Panc1 (cell line): ENCODE measurements around the gene NUP37. TPM values are rescaled to one million over a fixed set of nuclear protein-coding genes. Genes with fewer than 3 reads are reported as not detected.
"Not testable (repeated sequence)": the region's sequence is repeated elsewhere in the genome, so short reads cannot be mapped to it uniquely, and the experiment has no call there.

ENCODE experiments used
- ATAC-seq: fragments of 200-7000 bp; cut with Tn5 transposase; 2 replicates; pipeline ENCODE4 v1.9.1; 2020; ENCODE audit warnings: mild to moderate bottlenecking, moderate library complexity
- BruUV-seq: library from RNA; stranded (reverse); fragments of 400-500 nt; replicated peaks from 2 replicates; lab custom pipeline; 2021; lab: Mats Ljungman, UMichigan
- CTCF ChIA-PET: fragments of 300-600 bp; sonication (Branson Sonifier 250); formaldehyde crosslinking; loops from one replicate; lab custom pipeline; 2022; ENCODE audit warnings: antibody characterized with exemption; lab: Charles Lee
- POLR2A ChIA-PET: fragments of 300-600 bp; sonication (Branson Sonifier 250); formaldehyde crosslinking; loops from one replicate; lab custom pipeline; 2022; ENCODE audit warnings: antibody characterized with exemption; lab: Charles Lee
- DNase-seq: peaks from one replicate; pipeline ENCODE4 v3.0.0-alpha.2; 2010; ENCODE audit warnings: low read depth, low spot score
- H3K27ac ChIP-seq: 2 replicates; pipeline ENCODE4 v1.5.1; 2011; ENCODE audit warnings: mild to moderate bottlenecking, low read length, inconsistent platforms
- H3K27me3 ChIP-seq: fragments of 200-500 bp; sonication (Bioruptor generic); 2 replicates; pipeline ENCODE4 v1.6.0; 2014; ENCODE audit warnings: low read length, inconsistent platforms; ENCODE audit not compliant: control insufficient read depth, insufficient read depth
- H3K36me3 ChIP-seq: fragments of 200-500 bp; sonication (Bioruptor generic); 2 replicates; pipeline ENCODE4 v1.5.1; 2014; ENCODE audit warnings: inconsistent platforms, mild to moderate bottlenecking, low read length, moderate library complexity; ENCODE audit not compliant: control insufficient read depth, insufficient read depth
- H3K4me1 ChIP-seq: 2 replicates; pipeline ENCODE4 v1.5.1; 2011; ENCODE audit warnings: inconsistent platforms, mild to moderate bottlenecking, low read length, moderate library complexity; ENCODE audit not compliant: control insufficient read depth, insufficient read depth
- H3K4me3 ChIP-seq, 2 experiments: 2 replicates each; pipeline ENCODE4 v1.5.1; 2011 to 2012; ENCODE audit warnings: low read depth in 2 of 2, low read length in 2 of 2, mild to moderate bottlenecking in 2 of 2, inconsistent platforms in 1 of 2, moderate library complexity in 1 of 2
- H3K9me3 ChIP-seq: fragments of 200-500 bp; sonication (Bioruptor generic); 2 replicates; pipeline ENCODE4 v1.5.1; 2014; ENCODE audit warnings: low read depth, mild to moderate bottlenecking, inconsistent platforms, low read length, moderate library complexity; ENCODE audit not compliant: control insufficient read depth, insufficient read depth
- POLR2AphosphoS5 ChIP-seq: IDR thresholded peaks from 2 replicates; pipeline ENCODE4 v1.6.1; 2012; ENCODE audit warnings: mild to moderate bottlenecking, low read depth, low read length, moderate library complexity
- TCF7L2 ChIP-seq: IDR thresholded peaks from 2 replicates; pipeline ENCODE4 v1.6.1; 2011; ENCODE audit warnings: mild to moderate bottlenecking, low read depth, low read length, inconsistent platforms
- in situ Hi-C: cut with HindIII; loops from 2 replicates; pipeline ENCODE4 v1.10.0; 2016; ENCODE audit warnings: low sequenced_read_pairs, low pct_unique_long_range_greater_than_20kb
- intact Hi-C: fragments of 100-400 bp; cut with micrococcal nuclease; formaldehyde crosslinking; loops from one replicate; pipeline ENCODE4 v1.10.0; 2022; ENCODE audit not compliant: unreplicated experiment
- total RNA-seq: library from RNA; stranded (reverse); gene quantifications from one replicate; pipeline ENCODE4 v1.2.1, GENCODE V29; 2021; ENCODE audit not compliant: unreplicated experiment
- TF ChIP-seq, protein P1 (sequence below), 2 experiments: IDR thresholded peaks; 2 replicates each; pipeline ENCODE4 v1.6.1; 2011 to 2012; ENCODE audit warnings: low read depth in 2 of 2, control low read depth in 1 of 2, low read length in 1 of 2, mild to moderate bottlenecking in 1 of 2, moderate library complexity in 1 of 2; ENCODE audit not compliant: insufficient read depth in 1 of 2
- TF ChIP-seq, protein P2 (sequence below): fragments of 450-650 bp; IDR thresholded peaks from 2 replicates; pipeline ENCODE4 v1.5.1; 2017; ENCODE audit warnings: mild to moderate bottlenecking

NUP37 gene
- total RNA-seq, 1 experiment from 2014 or later: 47.7 TPM

DNA sequence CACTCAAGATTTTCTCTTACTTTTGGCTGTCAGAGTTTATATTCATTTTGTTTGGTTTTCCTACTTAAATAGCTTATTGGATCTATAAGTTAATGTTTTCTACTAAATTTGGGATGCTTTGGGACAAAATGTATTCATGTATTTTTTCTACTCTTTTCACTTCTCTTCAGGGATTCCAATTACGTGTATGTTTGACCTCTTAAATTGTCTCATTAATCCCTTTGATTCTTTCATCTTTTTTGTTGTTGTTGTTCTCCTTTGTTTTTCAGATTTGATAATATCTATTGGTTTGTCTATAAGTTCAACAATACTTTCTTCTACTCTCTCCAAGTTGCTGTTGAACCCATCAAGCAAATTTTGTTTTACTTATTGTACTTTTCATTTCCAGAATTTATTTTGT, 43.5 kb upstream of the NUP37 start:
- BruUV-seq: no TSS peak

DNA sequence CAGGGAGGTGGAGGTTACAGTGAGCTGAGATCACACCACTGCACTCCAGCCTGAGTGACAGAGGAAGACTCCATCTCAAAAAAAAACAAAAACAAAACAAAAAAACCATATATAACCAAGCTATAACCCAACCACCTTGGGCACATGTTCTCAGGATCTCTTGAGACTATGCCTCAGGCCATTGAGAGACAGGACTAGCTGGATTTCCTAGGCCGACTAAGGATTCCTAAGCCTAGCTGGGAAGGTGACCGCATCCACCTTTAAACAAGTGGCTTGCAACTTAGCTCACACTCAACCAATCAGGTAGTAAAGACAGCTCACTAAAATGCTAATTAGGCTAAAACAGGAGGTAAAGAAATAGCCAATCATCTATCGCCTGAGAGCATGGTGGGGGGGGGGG, 35.3 kb upstream of the NUP37 start:
- intact Hi-C loops, H3K4me3 ChIP-seq, ATAC-seq, BruUV-seq, DNase-seq, H3K27me3 ChIP-seq, H3K27ac ChIP-seq, H3K9me3 ChIP-seq, H3K36me3 ChIP-seq, in situ Hi-C loops, POLR2A ChIA-PET, H3K4me1 ChIP-seq: not testable (repeated sequence)
- CTCF ChIA-PET: interaction anchor here (0.6 kb wide), 1 partner anchor 1471 kb away, joined by 4 read pairs; no protein-coding TSS in a partner anchor

More for the DNA sequence above, 43.5 kb upstream of the NUP37 start:
- ATAC-seq: no peak
- in situ Hi-C loops: no loop called here
- H3K27me3 ChIP-seq: no peaks in the 10 kb centered on the region
- TF ChIP-seq POLR2AphosphoS5 (no peak), TCF7L2 (no peak)
- TF ChIP-seq, protein P1, sequence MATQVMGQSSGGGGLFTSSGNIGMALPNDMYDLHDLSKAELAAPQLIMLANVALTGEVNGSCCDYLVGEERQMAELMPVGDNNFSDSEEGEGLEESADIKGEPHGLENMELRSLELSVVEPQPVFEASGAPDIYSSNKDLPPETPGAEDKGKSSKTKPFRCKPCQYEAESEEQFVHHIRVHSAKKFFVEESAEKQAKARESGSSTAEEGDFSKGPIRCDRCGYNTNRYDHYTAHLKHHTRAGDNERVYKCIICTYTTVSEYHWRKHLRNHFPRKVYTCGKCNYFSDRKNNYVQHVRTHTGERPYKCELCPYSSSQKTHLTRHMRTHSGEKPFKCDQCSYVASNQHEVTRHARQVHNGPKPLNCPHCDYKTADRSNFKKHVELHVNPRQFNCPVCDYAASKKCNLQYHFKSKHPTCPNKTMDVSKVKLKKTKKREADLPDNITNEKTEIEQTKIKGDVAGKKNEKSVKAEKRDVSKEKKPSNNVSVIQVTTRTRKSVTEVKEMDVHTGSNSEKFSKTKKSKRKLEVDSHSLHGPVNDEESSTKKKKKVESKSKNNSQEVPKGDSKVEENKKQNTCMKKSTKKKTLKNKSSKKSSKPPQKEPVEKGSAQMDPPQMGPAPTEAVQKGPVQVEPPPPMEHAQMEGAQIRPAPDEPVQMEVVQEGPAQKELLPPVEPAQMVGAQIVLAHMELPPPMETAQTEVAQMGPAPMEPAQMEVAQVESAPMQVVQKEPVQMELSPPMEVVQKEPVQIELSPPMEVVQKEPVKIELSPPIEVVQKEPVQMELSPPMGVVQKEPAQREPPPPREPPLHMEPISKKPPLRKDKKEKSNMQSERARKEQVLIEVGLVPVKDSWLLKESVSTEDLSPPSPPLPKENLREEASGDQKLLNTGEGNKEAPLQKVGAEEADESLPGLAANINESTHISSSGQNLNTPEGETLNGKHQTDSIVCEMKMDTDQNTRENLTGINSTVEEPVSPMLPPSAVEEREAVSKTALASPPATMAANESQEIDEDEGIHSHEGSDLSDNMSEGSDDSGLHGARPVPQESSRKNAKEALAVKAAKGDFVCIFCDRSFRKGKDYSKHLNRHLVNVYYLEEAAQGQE (IDR thresholded peaks at IDR 0.05; ENCODE audit: insufficient read depth in 1 of 2, low read depth in 2 of 2, low read length in 1 of 2): no peak
- TF ChIP-seq, protein P2, sequence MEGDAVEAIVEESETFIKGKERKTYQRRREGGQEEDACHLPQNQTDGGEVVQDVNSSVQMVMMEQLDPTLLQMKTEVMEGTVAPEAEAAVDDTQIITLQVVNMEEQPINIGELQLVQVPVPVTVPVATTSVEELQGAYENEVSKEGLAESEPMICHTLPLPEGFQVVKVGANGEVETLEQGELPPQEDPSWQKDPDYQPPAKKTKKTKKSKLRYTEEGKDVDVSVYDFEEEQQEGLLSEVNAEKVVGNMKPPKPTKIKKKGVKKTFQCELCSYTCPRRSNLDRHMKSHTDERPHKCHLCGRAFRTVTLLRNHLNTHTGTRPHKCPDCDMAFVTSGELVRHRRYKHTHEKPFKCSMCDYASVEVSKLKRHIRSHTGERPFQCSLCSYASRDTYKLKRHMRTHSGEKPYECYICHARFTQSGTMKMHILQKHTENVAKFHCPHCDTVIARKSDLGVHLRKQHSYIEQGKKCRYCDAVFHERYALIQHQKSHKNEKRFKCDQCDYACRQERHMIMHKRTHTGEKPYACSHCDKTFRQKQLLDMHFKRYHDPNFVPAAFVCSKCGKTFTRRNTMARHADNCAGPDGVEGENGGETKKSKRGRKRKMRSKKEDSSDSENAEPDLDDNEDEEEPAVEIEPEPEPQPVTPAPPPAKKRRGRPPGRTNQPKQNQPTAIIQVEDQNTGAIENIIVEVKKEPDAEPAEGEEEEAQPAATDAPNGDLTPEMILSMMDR: no peak
- POLR2A ChIA-PET: no interaction called here
- no peak overlapping the region for H3K4me3 ChIP-seq
- no peak overlapping the region for H3K27ac ChIP-seq
- intact Hi-C loops: loop anchor here (10.0 kb wide), 1 partner anchor 311 kb away; no protein-coding TSS in a partner anchor
- no peaks in the 10 kb centered on the region for H3K9me3 ChIP-seq
- H3K4me1 ChIP-seq: no peaks in the 10 kb centered on the region
- CTCF ChIA-PET: no interaction called here
- no peak for DNase-seq
- H3K36me3 ChIP-seq: no peaks in the 10 kb centered on the region; the same call in 1 of the 2 replicates

DNA sequence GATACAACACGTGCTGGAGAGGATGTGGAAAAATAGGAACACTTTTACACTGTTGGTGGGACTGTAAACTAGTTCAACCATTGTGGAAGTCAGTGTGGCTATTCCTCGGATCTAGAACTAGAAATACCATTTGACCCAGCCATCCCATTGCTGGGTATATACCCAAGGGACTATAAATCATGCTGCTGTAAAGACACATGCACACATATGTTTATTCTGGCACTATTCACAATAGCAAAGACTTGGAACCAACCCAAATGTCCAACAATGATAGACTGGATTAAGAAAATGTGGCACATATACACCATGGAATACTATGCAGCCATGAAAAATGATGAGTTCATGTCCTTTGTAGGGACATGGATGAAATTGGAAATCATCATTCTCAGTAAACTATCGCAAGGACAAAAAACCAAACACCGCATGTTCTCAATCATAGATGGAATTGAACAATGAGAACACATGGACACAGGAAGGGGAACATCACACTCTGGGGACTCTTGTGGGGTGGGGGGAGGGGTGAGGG, 27.2 kb upstream of the NUP37 start:
- in situ Hi-C loops, H3K4me3 ChIP-seq, BruUV-seq, DNase-seq, ATAC-seq, H3K27ac ChIP-seq, H3K27me3 ChIP-seq, H3K36me3 ChIP-seq, POLR2A ChIA-PET, CTCF ChIA-PET, H3K4me1 ChIP-seq, H3K9me3 ChIP-seq: not testable (repeated sequence)
- intact Hi-C loops: loop anchor here (10.0 kb wide), 1 partner anchor 58 kb away; no protein-coding TSS in a partner anchor
